Endothelial cell (in vitro differentiated cells): Measurements from ENCODE around the gene GLI3. TPM values are rescaled to one million over a fixed set of nuclear protein-coding genes. Genes with fewer than 3 reads are reported as not detected.

Experiments used
- DNase-seq: peaks from one replicate; pipeline ENCODE4 v3.0.0; 2021; ENCODE audit warnings: low spot score
- H3K27ac Mint-ChIP-seq: one replicate; pipeline ENCODE4 v1.8.0; 2021; ENCODE audit warnings: mixed read lengths, inconsistent platforms; ENCODE audit not compliant: unreplicated experiment
- H3K27me3 Mint-ChIP-seq: one replicate; pipeline ENCODE4 v1.8.0; 2021; ENCODE audit warnings: mild to moderate bottlenecking, moderate library complexity, mixed read lengths, inconsistent platforms; ENCODE audit not compliant: unreplicated experiment
- H3K36me3 Mint-ChIP-seq: one replicate; pipeline ENCODE4 v1.8.0; 2021; ENCODE audit warnings: mild to moderate bottlenecking, low read depth, mixed read lengths, inconsistent platforms; ENCODE audit not compliant: unreplicated experiment
- H3K4me1 Mint-ChIP-seq: one replicate; pipeline ENCODE4 v1.8.0; 2021; ENCODE audit warnings: mild to moderate bottlenecking, mixed read lengths, inconsistent platforms; ENCODE audit not compliant: unreplicated experiment
- H3K4me3 Mint-ChIP-seq: one replicate; pipeline ENCODE4 v1.8.0; 2021; ENCODE audit warnings: mild to moderate bottlenecking, mixed read lengths, inconsistent platforms; ENCODE audit not compliant: unreplicated experiment
- H3K9me3 Mint-ChIP-seq: one replicate; pipeline ENCODE4 v1.8.0; 2021; ENCODE audit warnings: mixed read lengths, inconsistent platforms; ENCODE audit not compliant: unreplicated experiment
- total RNA-seq: library from RNA; stranded (reverse); fragmentation: NEBNext Ultra II Directional; extraction: Animal tissue kit (Norgen Biotek cat#: 25700); gene quantifications from one replicate; pipeline ENCODE4 v1.2.1, GENCODE V29; 2021; ENCODE audit not compliant: unreplicated experiment
- TF ChIP-seq, protein P1 (sequence below): fragments of 200-600 bp; sonication (generic); IDR thresholded peaks from one replicate; pipeline ENCODE4 v1.5.0; 2021; ENCODE audit warnings: antibody characterized with exemption; ENCODE audit not compliant: unreplicated experiment

GLI3 gene
- total RNA-seq, 1 donor from 2014 or later = 24.9 TPM

DNA sequence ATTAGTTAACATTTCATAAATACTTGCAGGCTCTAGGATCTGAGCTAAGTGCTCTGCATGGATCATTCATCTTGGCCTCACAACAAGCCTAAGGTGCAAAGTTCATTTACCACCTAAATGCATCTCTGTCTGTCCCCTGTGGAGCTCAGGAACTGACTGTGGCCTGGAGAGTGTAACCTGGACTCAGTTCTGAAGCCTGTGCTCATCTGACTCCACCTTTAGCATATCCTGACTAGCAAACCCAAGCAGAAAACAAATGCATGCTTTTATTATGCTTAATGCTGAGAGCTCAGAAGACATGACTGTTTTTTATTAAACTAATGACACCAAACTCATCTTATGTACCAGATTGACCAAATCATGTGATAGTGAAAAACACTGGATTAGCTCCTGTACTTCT is 288.5 kb downstream of the GLI3 start:
- H3K9me3 Mint-ChIP-seq = no peaks in the 10 kb centered on the region
- no peak overlapping the region for H3K4me3 Mint-ChIP-seq
- DNase-seq = no peak
- H3K27ac Mint-ChIP-seq = no peak overlapping the region
- no peaks in the 10 kb centered on the region for H3K36me3 Mint-ChIP-seq
- peaks cover 5% of the 10 kb centered on the region for H3K4me1 Mint-ChIP-seq
- no peaks in the 10 kb centered on the region for H3K27me3 Mint-ChIP-seq
- TF ChIP-seq, protein P1, sequence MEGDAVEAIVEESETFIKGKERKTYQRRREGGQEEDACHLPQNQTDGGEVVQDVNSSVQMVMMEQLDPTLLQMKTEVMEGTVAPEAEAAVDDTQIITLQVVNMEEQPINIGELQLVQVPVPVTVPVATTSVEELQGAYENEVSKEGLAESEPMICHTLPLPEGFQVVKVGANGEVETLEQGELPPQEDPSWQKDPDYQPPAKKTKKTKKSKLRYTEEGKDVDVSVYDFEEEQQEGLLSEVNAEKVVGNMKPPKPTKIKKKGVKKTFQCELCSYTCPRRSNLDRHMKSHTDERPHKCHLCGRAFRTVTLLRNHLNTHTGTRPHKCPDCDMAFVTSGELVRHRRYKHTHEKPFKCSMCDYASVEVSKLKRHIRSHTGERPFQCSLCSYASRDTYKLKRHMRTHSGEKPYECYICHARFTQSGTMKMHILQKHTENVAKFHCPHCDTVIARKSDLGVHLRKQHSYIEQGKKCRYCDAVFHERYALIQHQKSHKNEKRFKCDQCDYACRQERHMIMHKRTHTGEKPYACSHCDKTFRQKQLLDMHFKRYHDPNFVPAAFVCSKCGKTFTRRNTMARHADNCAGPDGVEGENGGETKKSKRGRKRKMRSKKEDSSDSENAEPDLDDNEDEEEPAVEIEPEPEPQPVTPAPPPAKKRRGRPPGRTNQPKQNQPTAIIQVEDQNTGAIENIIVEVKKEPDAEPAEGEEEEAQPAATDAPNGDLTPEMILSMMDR = no peak

DNA sequence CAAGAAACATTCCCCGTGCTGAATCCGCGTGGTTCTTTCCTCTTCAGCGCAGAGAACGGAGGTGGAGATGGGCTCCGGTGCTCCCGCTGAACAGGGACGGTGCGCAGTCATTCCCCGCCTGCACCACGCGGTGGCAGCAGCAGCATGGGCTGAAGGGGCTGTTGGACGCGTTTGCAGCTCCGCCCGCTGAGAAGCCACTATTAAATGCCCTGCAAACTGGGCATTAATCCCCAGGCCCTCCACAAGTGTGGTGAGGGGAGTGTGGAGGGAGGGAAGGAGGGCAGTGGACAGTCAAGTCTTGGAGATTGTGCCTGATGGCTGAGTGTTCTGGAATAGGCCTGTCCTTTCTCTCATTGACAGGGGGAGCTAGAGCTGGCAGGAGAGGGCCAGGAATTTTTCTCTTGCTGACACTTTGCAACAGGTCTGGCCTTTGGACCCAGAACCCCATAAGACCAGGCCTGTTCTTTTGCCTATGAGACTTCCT is 293.9 kb downstream of the GLI3 start:
- TF ChIP-seq, protein P1 = peak; percentile 87
- Mint-ChIP-seq H3K27me3 (peaks cover 2% of the 10 kb centered on the region), H3K36me3 (no peaks in the 10 kb centered on the region), H3K4me1 (peaks cover 2% of the 10 kb centered on the region), H3K4me3 (no peak overlapping the region), H3K27ac (no peak overlapping the region), H3K9me3 (no peaks in the 10 kb centered on the region)
- DNase-seq = peak; percentile 92

DNA sequence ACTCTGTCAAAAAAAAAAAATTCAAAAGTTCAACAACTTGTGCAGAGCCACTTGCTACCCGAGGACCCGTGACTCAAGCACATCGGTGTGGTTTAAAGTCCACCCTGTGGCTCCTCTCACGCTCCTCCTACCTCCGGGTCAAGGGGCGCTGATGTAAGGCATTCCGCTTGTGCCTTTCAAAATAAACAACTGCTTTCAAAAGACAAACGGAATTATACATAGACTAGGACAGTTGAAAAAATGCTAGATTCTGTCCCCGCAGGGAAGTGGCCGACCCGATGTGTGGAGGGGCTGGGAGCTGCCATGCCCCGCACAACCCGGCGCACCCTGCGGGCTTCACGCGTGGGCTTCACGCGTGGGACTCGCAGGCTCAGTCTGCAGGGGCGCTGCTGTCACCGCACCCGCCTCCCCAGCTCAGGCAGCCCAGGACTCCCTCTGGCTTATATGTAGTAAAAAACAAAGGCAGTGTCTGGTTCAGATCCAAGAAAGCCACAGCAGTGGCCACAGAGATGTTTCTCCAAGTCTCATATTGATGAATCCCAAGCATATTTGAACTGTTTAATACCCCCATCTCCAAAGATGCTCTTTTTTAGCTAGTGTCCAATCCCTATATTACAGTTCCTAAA is 294.4 kb downstream of the GLI3 start:
- peaks cover 2% of the 10 kb centered on the region for H3K4me1 Mint-ChIP-seq
- H3K36me3 Mint-ChIP-seq = no peaks in the 10 kb centered on the region
- no peak for DNase-seq
- H3K9me3 Mint-ChIP-seq = no peaks in the 10 kb centered on the region
- peaks cover 2% of the 10 kb centered on the region for H3K27me3 Mint-ChIP-seq
- H3K27ac Mint-ChIP-seq = no peak overlapping the region
- H3K4me3 Mint-ChIP-seq = no peak overlapping the region
- TF ChIP-seq, protein P1 = no peak

DNA sequence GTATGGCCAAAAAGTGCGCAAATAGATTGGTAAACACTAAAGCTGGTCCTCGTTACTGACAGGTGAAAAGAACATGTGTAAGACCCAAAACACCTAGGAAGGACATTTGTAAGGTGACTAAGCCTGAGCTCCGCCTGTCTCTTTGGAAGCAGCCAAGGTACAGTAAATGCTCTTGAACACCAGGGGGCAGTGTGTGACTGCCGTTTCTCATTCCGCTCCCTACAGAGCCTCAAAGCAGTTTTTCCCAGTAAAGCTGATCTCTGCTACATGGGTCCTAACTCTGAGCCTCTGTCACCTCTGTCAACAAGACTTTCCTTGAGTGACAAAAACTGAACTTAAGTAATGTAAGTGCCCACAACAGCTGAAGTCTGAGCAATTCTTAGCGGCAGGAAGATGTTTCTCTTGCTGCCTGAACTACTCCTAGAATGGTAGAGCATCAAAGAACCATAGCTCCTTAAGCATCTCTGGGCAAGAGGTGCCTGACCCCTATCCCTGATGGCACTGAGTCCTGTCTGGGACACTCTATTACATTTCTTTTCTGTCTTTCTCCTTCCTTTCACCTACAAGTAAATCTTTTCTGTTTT is 296.2 kb downstream of the GLI3 start:
- Mint-ChIP-seq H3K4me3 (no peak overlapping the region), H3K36me3 (no peaks in the 10 kb centered on the region), H3K27me3 (peaks cover 2% of the 10 kb centered on the region), H3K27ac (no peak overlapping the region), H3K4me1 (peaks cover 2% of the 10 kb centered on the region), H3K9me3 (no peaks in the 10 kb centered on the region)
- DNase-seq = peak; percentile 65
- TF ChIP-seq, protein P1 = peak; percentile 91

DNA sequence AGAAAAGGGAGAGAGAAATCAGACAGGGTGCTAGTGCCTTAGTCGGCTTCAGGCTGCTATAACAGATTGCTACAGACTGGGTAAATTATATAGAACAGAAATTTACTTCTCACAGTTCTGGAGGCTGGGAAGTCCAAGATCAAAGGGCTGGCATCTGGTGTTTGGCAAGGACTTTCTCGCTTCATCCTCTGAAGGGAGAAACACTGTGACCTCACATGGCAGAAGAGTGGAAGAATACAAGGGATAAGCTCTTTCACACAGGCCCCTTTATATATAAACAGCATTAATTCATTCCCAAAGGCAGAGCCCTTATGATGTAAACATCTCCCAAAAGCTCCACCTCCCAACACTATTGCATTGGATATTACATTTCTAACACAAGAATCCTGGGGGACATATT is 298.6 kb downstream of the GLI3 start:
- no peak overlapping the region for H3K4me3 Mint-ChIP-seq
- DNase-seq = no peak
- H3K9me3 Mint-ChIP-seq = no peaks in the 10 kb centered on the region
- TF ChIP-seq, protein P1 = no peak
- H3K36me3 Mint-ChIP-seq = no peaks in the 10 kb centered on the region
- H3K4me1 Mint-ChIP-seq = no peaks in the 10 kb centered on the region
- no peak overlapping the region for H3K27ac Mint-ChIP-seq
- H3K27me3 Mint-ChIP-seq = peaks cover 2% of the 10 kb centered on the region
